ENCODE data around the gene MYO10.

The MYO10 gene

GRCh38 chr5:16957304-16958196 is 21.5 kb upstream of the MYO10 start (continued):
- TF ChIP-seq ZNF398 (tag by site-specific recombination; IDR thresholded peaks at IDR 0.05) (no peak), KLF7 (tag by site-specific recombination; IDR thresholded peaks at IDR 0.05; ENCODE audit: borderline replicate concordance) (no peak), ZSCAN5A (tag by site-specific recombination; IDR thresholded peaks at IDR 0.05) (no peak), ZBTB48 (tag by site-specific recombination; IDR thresholded peaks at IDR 0.05) (no peak), ZNF24 (tag by site-specific recombination; IDR thresholded peaks at IDR 0.05) (no peak), ZSCAN16 (tag by site-specific recombination; IDR thresholded peaks at IDR 0.05) (no peak)

GRCh38 chr5:16953729-16954128 is 17.6 kb upstream of the MYO10 start:
- CTCF ChIA-PET: no interaction called here
- POLR2A ChIA-PET: no interaction called here
- Histone ChIP-seq H3K4me3 (ENCODE audit: low read depth, low read length) (no peak overlapping the region), H3K36me3 (ENCODE audit: control insufficient read depth in 2 of 2, insufficient read depth in 1 of 2, low read length in 2 of 2) (no peaks in the 10 kb centered on the region), H3K9me3 (ENCODE audit: control insufficient read depth, insufficient read depth, low read depth, low read length) (no peaks in the 10 kb centered on the region), H3K4me1 (ENCODE audit: control insufficient read depth, insufficient read depth, low read length) (no peaks in the 10 kb centered on the region), H3K27ac (ENCODE audit: extremely low read depth, low read depth, low read length) (no peak overlapping the region)
- TF ChIP-seq ZFP69B (tag by site-specific recombination; IDR thresholded peaks at IDR 0.05) (no peak), ZFP3 (tag by site-specific recombination; IDR thresholded peaks at IDR 0.05; ENCODE audit: low read depth) (no peak), ZNF580 (tag by site-specific recombination; IDR thresholded peaks at IDR 0.05) (no peak), ZNF280D (tag by site-specific recombination; IDR thresholded peaks at IDR 0.05) (no peak), ZNF473 (tag by site-specific recombination; IDR thresholded peaks at IDR 0.05) (no peak), GFI1B (tag by site-specific recombination; IDR thresholded peaks at IDR 0.05) (no peak), ZNF324 (tag by site-specific recombination; IDR thresholded peaks at IDR 0.05) (no peak), ZBTB6 (tag by site-specific recombination; IDR thresholded peaks at IDR 0.05) (no peak), ZNF530 (tag by site-specific recombination; IDR thresholded peaks at IDR 0.05; ENCODE audit: low read depth) (no peak), ZNF37A (tag by site-specific recombination; IDR thresholded peaks at IDR 0.05) (no peak), ZNF184 (tag by site-specific recombination; IDR thresholded peaks at IDR 0.05) (no peak)
